HEK293T (cell line): ENCODE results near the gene TATDN3.

Source experiments
- FOXA1 ChIP-seq: fragments of 450-650 bp; IDR thresholded peaks from 2 replicates; pipeline ENCODE4 v1.6.1; 2016; ENCODE audit warnings: mild to moderate bottlenecking
- FOXK2 ChIP-seq: fragments of 450-650 bp; IDR thresholded peaks from 2 replicates; pipeline ENCODE4 v1.6.1; 2016; ENCODE audit warnings: mild to moderate bottlenecking
- FOXM1 ChIP-seq: fragments of 450-650 bp; IDR thresholded peaks from 2 replicates; pipeline ENCODE4 v1.6.1; 2017; ENCODE audit warnings: mild to moderate bottlenecking, borderline replicate concordance
- L3MBTL2 ChIP-seq: fragments of 450-650 bp; conservative IDR thresholded peaks from 2 replicates; pipeline ENCODE4 v1.6.1; 2016; ENCODE audit warnings: mild to moderate bottlenecking
- SP1 ChIP-seq: fragments of 450-650 bp; IDR thresholded peaks from 2 replicates; pipeline ENCODE4 v1.6.1; 2017
- TARDBP ChIP-seq: fragments of 450-650 bp; IDR thresholded peaks from 2 replicates; pipeline ENCODE4 v1.6.1; 2016
- TF ChIP-seq, protein P1 (sequence below): fragments of 450-650 bp; IDR thresholded peaks from 2 replicates; pipeline ENCODE4 v1.6.1; 2016

DNA sequence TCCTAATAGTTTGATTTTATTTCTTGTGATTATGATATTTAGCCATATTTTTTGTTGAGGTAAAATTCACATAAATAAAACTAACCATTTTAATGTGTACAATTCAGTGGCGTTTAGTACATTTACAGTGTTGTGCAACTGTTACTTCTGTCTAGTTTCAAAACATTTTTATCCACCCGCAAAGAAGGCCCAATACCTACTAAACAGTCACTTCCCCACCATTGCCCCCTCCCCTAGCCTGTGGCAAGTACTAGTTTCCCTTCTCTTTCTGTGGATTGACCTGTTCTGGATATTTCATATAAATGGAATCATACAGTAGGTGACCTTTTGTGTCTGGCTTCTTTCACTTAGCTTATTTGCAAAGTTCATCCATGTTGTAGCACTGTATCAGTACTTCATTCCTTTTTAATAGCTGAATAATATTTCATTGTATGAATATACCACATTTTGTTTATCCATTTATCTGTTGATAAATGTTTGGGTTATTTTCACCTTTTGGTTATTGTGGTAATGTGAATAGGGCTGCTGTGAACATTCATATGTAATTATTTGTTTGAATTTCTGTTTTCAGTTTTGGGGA is 70.5 kb downstream of the TATDN3 start:
- TF ChIP-seq FOXA1 (no peak), FOXM1 (no peak), FOXK2 (no peak), TARDBP (no peak), SP1 (no peak), L3MBTL2 (no peak)
- TF ChIP-seq, protein P1, sequence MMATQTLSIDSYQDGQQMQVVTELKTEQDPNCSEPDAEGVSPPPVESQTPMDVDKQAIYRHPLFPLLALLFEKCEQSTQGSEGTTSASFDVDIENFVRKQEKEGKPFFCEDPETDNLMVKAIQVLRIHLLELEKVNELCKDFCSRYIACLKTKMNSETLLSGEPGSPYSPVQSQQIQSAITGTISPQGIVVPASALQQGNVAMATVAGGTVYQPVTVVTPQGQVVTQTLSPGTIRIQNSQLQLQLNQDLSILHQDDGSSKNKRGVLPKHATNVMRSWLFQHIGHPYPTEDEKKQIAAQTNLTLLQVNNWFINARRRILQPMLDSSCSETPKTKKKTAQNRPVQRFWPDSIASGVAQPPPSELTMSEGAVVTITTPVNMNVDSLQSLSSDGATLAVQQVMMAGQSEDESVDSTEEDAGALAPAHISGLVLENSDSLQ, result no peak
